Spleen (tissue), 11 donors: ENCODE measurements around the gene EDIL3. TPM values are rescaled to one million over a fixed set of nuclear protein-coding genes. Genes with fewer than 3 reads are reported as not detected.

Experiments
- DNase-seq: peaks from one replicate; pipeline ENCODE4 v3.0.0-alpha.2; 2020
- H3K27ac ChIP-seq, 8 donors: fragments of 200-600 bp; sonication (generic) in 7 of 8; 1 replicate in 4 of 8; 2 replicates in 4 of 8; pipeline versions ENCODE4 v1.5.0 to v1.8.0; 2016 to 2021; ENCODE audit warnings: inconsistent platforms in 4 of 8, mild to moderate bottlenecking in 4 of 8, moderate library complexity in 1 of 8
- H3K27me3 ChIP-seq, 7 donors: fragments of 200-600 bp; sonication (generic) in 6 of 7; replicated peaks in 1 of 7; 1 replicate in 4 of 7; 2 replicates in 3 of 7; pipeline versions ENCODE4 v1.5.0 to v1.8.0; 2016 to 2021; ENCODE audit warnings: inconsistent platforms in 3 of 7, mild to moderate bottlenecking in 1 of 7
- H3K36me3 ChIP-seq, 6 donors: fragments of 200-600 bp; sonication (generic) in 5 of 6; 1 replicate in 4 of 6; 2 replicates in 2 of 6; pipeline versions ENCODE4 v1.5.0 to v1.8.0; 2016 to 2021; ENCODE audit warnings: inconsistent platforms in 2 of 6
- H3K4me1 ChIP-seq, 6 donors: fragments of 200-600 bp; sonication (generic) in 5 of 6; 1 replicate in 3 of 6; 2 replicates in 3 of 6; pipeline versions ENCODE4 v1.5.0 to v1.8.0; 2016 to 2021; ENCODE audit warnings: inconsistent platforms in 3 of 6
- H3K4me3 ChIP-seq, 8 donors: fragments of 200-600 bp; sonication (generic) in 7 of 8; 1 replicate in 4 of 8; 2 replicates in 4 of 8; pipeline versions ENCODE4 v1.5.0 to v1.8.0; 2016 to 2021; ENCODE audit warnings: inconsistent platforms in 4 of 8, mild to moderate bottlenecking in 4 of 8, moderate library complexity in 2 of 8
- H3K9me3 ChIP-seq, 8 donors: fragments of 200-600 bp; sonication (generic) in 7 of 8; 1 replicate in 4 of 8; 2 replicates in 4 of 8; pipeline versions ENCODE4 v1.5.0 to v1.8.0; 2016 to 2021; ENCODE audit warnings: inconsistent platforms in 4 of 8
- CTCF ChIP-seq, 11 experiments: fragments of 200-600 bp in 7 of 11; fragments of 450-650 bp in 4 of 11; sonication (generic) in 4 of 11; IDR thresholded peaks in 8 of 11; conservative IDR thresholded peaks in 3 of 11; 1 replicate in 7 of 11; 2 replicates in 4 of 11; pipeline versions ENCODE4 v1.4.0 to v1.8.0; 2016 to 2021; ENCODE audit warnings: antibody characterized with exemption in 11 of 11, inconsistent platforms in 4 of 11, mild to moderate bottlenecking in 1 of 11
- POLR2A ChIP-seq, 3 donors: fragments of 450-650 bp; IDR thresholded peaks; one replicate each; pipeline ENCODE4 v1.5.1; 2017; ENCODE audit warnings: antibody characterized with exemption in 3 of 3, mild to moderate bottlenecking in 1 of 3
- POLR2AphosphoS5 ChIP-seq, 3 donors: sonication (generic); formaldehyde crosslinking; IDR thresholded peaks; one replicate each; pipeline ENCODE4 v1.5.1; 2017; ENCODE audit warnings: antibody characterized with exemption in 3 of 3
- WGBS, 5 donors: extraction: QIAGEN DNeasy Blood & Tissue Kit in 3 of 5; methylation state at CpG; one replicate each; pipeline versions ENCODE4 v1.1.5 to v1.1.7; 2013 to 2018; 5-methylcytosine and 5-hydroxymethylcytosine counted together
- intact Hi-C: fragments of 100-400 bp; cut with DNase I; formaldehyde crosslinking; loops from one replicate; pipeline ENCODE4 v1.15.0; 2023; ENCODE audit warnings: low total_unique reads
- polyA plus RNA-seq, 3 donors: library from polyadenylated mRNA; stranded (reverse); fragments of 200-250 nt; gene quantifications; one replicate each; pipeline ENCODE4 v1.2.1, GENCODE V29; 2013
- total RNA-seq, 7 donors: library from RNA; depleted of rRNA in 3 of 7; stranded (reverse); fragments of >200 nt in 3 of 7; fragmentation: NEBNext Ultra II Directional in 4 of 7; extraction: Animal tissue kit (Norgen Biotek cat#: 25700) in 4 of 7; gene quantifications; one replicate each; pipeline versions ENCODE4 v1.1.0 to v1.2.1, GENCODE V29; 2016 to 2021
- donor health status: healthy with polysubstance abuse.
- donor health status: DM: no; HTN: no; CAD: no; lungs with moderate emphysema.
- donor health status: DM: no; HTN: no; CAD: no.
- donor health status: Bipolar disorder and iron deficiency.
- donor health status: healthy.
- donor health status: DM: no; HTN: no; CAD: no.
- donor health status: DM: yes; HTN: yes; CAD: no.

EDIL3 gene
- total and polyA plus RNA-seq, 10 donors = 0.61 to 2.9 (median 2.1) TPM

DNA sequence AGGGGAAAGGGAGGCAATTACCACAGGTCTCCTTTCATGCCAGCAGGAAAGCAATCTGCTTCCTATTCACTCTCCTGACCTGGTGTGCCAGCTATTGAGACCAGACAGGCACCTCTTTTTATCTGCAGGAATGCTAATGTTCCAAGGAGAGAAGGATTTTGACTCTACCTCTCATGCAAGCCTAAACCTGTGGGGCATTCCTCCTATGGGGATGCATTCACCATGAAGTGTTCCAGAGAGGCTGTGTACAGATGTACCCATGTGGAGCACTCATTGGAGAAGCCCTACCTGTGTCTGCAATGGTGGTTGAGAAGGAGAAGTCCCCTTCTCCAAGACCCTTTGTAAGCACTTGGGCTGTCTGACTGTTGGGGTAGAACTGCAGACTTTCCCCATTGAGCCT, 45.4 kb upstream of the EDIL3 start:
- TF ChIP-seq CTCF (IDR thresholded peaks at IDR 0.05 in 8 of 11, conservative IDR thresholded peaks at IDR 0.05 in 3 of 11) (no peak), POLR2AphosphoS5 (IDR thresholded peaks at IDR 0.05) (no peak), POLR2A (IDR thresholded peaks at IDR 0.05) (no peak)
- H3K4me3 ChIP-seq = no peak overlapping the region
- intact Hi-C loops = no loop called here
- H3K27me3 ChIP-seq = no peaks in the 10 kb centered on the region
- H3K9me3 ChIP-seq = peaks cover 0 to 18% (median 8%) of the 10 kb centered on the region in 8 donors
- DNase-seq = no peak
- H3K36me3 ChIP-seq = no peaks in the 10 kb centered on the region
- H3K27ac ChIP-seq = no peak overlapping the region
- no peaks in the 10 kb centered on the region for H3K4me1 ChIP-seq

GRCh38 chr5:84425365-84425881, 40.7 kb upstream of the EDIL3 start:
- H3K36me3 ChIP-seq = no peaks in the 10 kb centered on the region
- H3K27me3 ChIP-seq = no peaks in the 10 kb centered on the region
- H3K4me3 ChIP-seq = no peak overlapping the region
- H3K9me3 ChIP-seq = peaks cover 0 to 22% (median 6%) of the 10 kb centered on the region in 8 donors
- intact Hi-C loops = no loop called here
- no peak for TF ChIP-seq POLR2AphosphoS5 (IDR thresholded peaks at IDR 0.05)
- no peak for TF ChIP-seq CTCF (IDR thresholded peaks at IDR 0.05 in 8 of 11, conservative IDR thresholded peaks at IDR 0.05 in 3 of 11)
- no peak for TF ChIP-seq POLR2A (IDR thresholded peaks at IDR 0.05)
- no peak for DNase-seq
- H3K4me1 ChIP-seq = no peaks in the 10 kb centered on the region
- WGBS, 5 donors = 50 to 70% (median 55%) methylated on average over 1 of the region's 1 CpG
- no peak overlapping the region for H3K27ac ChIP-seq

DNA sequence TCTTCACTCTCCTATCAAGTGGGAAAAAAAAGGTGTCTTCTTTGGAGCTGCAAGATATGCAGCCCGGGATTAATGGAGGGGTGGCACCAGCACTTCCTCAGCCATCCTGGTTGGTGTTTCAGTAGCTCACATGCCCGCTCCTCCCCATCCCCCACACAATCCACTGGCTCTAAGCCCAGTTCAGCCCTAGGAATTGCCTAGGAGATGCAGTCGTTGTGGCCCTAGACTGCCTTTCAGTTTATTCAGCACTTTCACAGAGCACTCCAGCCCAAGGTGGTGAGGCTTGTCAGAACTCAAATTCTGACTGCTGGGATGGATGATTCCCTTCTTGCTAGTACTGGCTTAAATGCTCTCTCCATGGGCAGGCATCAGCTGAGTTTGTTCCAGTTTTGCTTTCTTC, 35.1 kb upstream of the EDIL3 start:
- no peak for DNase-seq
- Histone ChIP-seq H3K36me3 (no peaks in the 10 kb centered on the region), H3K4me1 (no peaks in the 10 kb centered on the region)

More for the DNA sequence above, 35.1 kb upstream of the EDIL3 start:
- Histone ChIP-seq H3K27me3 (no peaks in the 10 kb centered on the region), H3K27ac (no peak overlapping the region), H3K9me3 (peaks cover 0 to 30% (median 8%) of the 10 kb centered on the region in 8 donors), H3K4me3 (no peak overlapping the region)
- TF ChIP-seq POLR2A (IDR thresholded peaks at IDR 0.05) (no peak), CTCF (IDR thresholded peaks at IDR 0.05 in 8 of 11, conservative IDR thresholded peaks at IDR 0.05 in 3 of 11) (no peak), POLR2AphosphoS5 (IDR thresholded peaks at IDR 0.05) (no peak)
- WGBS, 5 donors = 63 to 81% (median 76%) methylated on average over 3 of the region's 3 CpGs
- intact Hi-C loops = no loop called here
